GM19043 (cell line): ENCODE results near the gene TLNRD1.

Source experiments
- ATAC-seq: cut with Tn5 transposase; IDR thresholded peaks from one replicate; pipeline ENCODE4 v1.9.1; 2021; ENCODE audit warnings: low read depth; ENCODE audit not compliant: unreplicated experiment

TLNRD1 gene

DNA sequence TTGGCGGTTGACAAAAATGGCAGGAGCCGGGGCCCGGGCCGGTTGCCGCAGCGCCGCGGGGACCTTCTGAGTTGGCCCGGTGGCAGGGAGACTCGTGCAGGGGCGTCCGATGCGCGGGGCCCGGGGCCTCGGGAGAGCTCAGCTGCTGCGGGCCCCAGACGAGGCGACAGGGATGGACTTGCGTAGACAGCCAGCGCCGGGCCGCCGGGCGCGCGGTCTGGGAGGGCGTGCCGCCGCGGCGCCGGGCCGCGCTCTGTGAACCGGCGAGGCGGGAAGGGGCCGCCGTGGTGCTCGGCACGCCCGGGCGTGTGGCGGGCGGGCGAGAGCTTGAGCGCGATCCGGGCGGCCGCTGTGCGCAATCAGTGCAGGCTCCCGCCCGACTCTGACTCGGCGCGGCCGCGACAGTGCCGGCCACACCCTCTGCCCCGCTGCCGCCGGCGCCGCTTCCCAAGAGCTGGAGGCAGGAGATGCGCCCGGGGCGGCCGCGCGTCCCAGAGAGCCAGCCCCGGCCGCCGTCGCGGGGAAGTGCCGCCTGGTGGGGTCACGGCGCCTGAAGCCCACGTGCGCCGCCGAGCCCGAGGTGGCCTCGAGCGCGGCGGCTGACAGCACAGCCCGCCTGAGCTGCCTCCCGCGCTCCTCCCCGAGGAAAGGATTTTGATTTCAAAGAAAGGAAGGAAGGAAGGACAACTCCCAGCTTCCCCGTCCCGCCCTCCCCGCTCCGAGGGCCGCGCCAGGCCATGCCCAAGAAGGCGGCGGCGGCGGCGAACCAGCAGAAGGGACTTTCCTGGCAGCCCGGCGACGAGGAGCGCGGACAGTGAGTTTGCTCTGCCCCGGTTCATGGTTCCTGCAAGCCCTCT, 657 bp downstream of the TLNRD1 start:
- ATAC-seq: peak; percentile 28

GRCh38 chr15:81002009-81002330, 1.2 kb downstream of the TLNRD1 start:
- no peak for ATAC-seq

DNA sequence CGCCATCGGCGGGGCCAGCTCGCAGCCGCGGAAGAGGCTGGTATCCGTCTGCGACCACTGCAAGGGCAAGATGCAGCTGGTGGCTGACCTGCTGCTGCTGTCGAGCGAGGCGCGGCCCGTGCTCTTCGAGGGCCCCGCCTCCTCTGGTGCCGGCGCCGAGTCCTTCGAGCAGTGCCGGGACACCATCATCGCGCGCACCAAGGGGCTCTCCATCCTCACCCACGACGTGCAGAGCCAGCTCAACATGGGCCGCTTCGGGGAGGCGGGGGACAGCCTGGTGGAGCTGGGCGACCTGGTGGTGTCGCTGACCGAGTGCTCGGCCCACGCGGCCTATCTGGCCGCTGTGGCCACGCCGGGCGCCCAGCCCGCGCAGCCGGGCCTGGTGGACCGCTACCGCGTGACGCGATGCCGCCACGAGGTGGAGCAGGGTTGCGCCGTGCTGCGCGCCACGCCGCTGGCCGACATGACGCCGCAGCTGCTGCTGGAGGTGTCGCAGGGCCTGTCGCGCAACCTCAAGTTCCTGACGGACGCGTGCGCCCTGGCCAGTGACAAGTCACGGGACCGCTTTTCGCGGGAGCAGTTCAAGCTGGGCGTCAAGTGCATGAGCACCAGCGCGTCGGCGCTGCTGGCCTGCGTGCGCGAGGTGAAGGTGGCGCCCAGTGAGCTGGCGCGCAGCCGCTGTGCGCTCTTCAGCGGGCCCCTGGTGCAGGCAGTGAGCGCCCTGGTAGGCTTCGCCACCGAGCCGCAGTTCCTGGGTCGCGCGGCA, 1.8 kb downstream of the TLNRD1 start:
- ATAC-seq: no peak

GRCh38 chr15:81003097-81003350, 2.3 kb downstream of the TLNRD1 start:
- no peak for ATAC-seq

DNA sequence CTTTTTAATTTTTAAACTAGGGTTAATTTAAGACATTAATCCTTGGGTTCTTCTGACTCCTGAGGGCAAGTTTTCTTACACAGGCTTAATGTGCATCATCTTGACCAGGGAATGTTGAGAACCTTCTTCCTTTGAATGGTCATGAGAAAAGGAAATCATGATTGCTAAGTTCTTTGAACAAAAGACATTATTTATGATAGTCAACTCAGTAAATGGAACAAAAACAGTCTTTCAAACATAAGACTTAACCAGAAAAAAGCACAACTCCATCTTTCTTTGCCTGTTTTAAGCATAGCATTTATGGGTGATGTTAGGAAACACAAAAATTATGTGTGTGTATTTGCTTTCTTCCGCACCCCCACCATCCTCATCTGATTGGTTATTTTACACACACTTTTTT, 5.4 kb downstream of the TLNRD1 start:
- no peak for ATAC-seq

DNA sequence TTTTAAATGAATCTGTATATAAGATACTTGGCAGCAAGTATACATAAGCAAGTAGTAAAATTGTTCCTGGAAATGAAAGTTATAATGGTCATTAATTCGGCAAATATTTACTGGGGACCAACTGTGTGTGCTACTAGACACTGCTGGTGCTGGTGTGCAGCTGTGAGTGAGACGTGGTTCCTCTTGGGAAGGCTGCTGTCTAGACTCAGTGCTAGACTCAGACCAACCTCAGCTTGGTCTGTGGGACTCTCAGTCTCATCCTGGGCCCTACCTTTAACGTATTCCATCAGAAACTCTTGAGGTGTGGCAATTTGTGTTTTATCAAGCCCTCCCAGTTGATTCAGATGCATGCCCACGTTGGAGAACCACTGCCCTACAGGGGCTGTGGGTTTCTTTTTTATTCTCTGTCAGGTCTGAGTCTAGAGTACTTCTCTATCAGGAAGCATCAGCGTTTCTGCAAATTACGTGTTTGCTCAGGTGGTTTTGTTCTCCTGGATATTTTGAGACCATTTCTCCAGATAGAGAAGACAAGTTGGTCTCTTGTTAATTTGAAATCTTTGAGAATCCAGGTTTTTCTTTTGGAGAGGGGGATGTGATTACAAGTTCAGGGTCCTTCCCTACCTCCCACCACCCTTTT, 6.8 kb downstream of the TLNRD1 start:
- no peak for ATAC-seq

DNA sequence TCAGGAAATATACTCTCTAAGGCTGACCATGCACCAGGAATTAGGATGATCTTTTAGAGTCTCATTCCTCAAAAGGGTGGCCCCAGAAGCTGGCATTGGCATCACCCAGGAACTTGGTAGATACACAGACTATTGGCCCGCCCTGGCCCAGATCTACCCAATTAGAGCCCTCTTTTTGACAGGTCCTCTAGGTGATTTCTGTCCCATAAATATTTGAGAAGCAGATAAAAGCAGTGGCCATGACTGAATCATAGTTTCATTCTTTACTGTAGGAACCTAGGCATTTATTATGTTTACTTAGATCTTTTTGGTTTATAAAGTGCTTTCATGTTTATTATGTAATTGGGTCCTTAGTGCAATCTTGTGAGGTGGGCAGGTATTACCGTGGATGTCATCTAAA, 7.6 kb downstream of the TLNRD1 start:
- no peak for ATAC-seq

- ATAC-seq: no peak
Observed at GRCh38 chr15:81010086-81010485, 9.4 kb downstream of the TLNRD1 start.

GRCh38 chr15:81011593-81011992, 10.9 kb downstream of the TLNRD1 start:
- no peak for ATAC-seq

GRCh38 chr15:81012588-81012987, 11.9 kb downstream of the TLNRD1 start:
- no peak for ATAC-seq

GRCh38 chr15:81013396-81013929, 12.7 kb downstream of the TLNRD1 start:
- ATAC-seq: no peak

DNA sequence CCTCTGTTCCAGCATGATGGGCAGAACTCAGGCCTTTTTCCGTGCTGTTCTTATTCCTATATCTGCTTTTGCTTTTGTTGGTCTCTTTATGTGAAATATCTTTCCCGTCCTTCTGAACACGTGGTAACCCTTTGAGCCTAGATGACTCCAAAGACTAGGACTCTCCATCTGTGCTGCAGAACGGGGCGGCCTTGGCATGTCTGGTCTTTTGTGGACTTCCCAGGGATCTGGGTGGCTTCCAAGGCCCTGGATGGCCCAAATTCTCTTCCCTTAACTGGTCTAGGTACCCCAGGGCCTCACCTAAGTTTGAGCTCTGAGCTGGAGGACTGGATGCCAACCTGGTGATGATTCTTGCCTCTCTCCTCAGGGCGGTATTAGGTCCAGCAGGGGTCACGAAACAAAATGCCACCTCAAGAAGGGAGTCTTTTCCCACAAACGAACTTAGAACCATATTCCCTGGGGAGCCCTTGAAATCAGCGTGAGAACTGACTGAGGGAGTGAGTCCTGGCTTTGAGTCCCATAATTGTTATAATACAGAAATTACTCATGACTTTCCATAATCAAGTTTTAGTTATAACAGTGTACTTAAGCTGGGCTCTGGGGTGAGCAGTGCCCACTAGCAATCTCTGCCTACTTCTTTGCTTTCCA, 13.8 kb downstream of the TLNRD1 start:
- ATAC-seq: no peak

GRCh38 chr15:81015621-81016488, 15.1 kb downstream of the TLNRD1 start:
- no peak for ATAC-seq

DNA sequence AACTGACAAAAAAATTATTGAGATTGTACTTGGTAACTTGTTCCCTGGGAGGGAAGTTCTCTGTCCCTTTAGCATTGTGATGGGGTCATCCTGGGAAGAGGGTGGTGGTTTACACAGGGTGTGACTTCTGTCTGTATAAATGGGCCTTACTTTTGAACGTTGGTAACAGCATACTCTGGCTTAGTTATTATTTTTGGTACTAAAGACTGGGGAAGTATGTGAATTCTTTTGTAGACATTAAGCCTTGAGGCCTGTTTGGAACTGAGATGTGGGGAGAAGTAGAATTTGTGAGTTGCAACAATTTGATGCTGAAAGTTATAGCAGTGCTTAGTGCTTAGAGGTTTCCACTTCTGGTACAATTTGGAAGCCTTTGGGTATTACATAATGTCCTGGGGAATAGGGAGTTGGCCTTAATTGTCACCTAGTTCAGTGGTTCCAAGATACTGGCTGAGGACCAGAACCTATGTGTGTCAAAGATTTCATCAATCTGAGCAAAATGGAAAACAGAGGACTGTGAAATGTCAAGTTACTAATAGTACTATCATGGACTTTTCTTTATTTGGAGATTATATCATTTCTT, 15.9 kb downstream of the TLNRD1 start:
- no peak for ATAC-seq

DNA sequence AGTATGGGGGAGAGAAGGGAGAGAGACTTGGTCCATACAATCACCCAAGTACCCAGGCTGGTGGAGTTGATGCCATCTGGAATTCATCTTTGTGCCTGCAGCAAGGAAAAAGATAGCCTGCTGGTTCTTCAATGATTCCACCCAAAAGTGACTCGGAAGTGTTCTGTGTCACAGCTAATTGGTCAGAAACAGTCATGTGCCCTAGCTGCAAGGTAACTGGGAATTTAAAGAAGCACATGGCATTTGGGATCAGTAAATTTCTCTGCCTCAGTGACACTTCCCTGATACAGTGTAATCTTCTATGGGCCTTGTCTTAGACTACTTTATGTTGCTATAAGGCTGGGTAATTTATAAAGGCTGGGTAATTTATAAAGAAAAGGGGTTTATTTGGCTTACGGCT, 17.5 kb downstream of the TLNRD1 start:
- no peak for ATAC-seq

DNA sequence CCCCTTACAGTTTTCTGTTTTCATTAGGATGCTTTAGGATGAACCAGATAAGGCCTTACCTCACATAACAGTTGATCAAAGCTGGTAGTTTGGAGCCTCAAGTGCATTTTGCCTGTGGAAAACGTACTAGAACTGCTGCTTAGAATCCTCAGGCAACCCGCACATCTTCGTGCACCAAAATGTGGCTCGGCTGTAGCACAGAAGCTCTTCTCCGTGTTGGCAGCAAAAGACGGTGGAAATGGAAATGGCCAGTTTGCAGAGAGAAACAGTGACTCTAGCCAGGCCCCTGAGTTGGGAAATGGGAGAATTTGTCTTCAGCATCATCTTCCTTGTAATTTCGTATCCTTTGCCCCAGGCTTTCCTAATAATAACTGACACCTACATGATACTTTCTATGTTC, 20.6 kb downstream of the TLNRD1 start:
- no peak for ATAC-seq

- peak; percentile 92 for ATAC-seq
Observed at GRCh38 chr15:81023483-81024264, 23.0 kb downstream of the TLNRD1 start.

GRCh38 chr15:81024265-81024872, 23.6 kb downstream of the TLNRD1 start:
- no peak for ATAC-seq

- ATAC-seq: no peak
Observed at GRCh38 chr15:81024936-81025335, 24.2 kb downstream of the TLNRD1 start.
